RPMI7951 (cell line): ENCODE measurements around the gene FRMD1. TPM values are rescaled to one million over a fixed set of nuclear protein-coding genes. Genes with fewer than 3 reads are reported as not detected.

Source experiments
- DNase-seq: peaks from one replicate; pipeline ENCODE4 v3.0.0-alpha.2; 2012; ENCODE audit warnings: low read depth
- total RNA-seq: library from RNA; depleted of rRNA; stranded (reverse); fragments of >200 nt; shearing (Covaris generic); gene quantifications from 2 replicates; pipeline ENCODE4 v1.2.3, GENCODE V29; 2014

The FRMD1 gene
- total RNA-seq, 1 experiment from 2014 or later, result not detected

DNA sequence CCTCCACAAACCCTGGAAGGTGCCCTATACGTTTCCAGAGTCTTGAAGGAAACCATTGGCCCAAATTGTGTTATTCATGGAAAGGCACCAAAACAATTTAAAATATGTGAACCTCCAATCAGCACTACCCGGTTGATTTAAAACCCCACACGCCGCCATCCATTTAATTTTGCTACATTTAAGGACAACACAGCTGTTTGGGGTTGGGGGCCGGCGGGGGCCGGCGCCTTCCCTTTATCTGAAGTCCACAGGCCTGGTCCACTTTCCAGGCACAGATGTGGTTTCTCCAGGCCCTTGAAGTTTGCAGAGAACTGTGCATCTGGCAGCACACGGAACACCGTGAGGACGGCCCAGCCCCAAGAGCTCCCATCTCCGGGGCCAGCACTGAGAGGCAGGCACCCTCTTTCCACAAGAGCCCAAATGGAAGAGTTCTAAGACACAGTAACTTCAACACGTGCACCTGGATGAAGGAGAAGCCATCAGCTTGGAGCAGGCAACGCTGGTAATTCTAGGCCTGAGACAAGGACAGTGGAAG is 16.8 kb upstream of the FRMD1 start:
- DNase-seq, result no peak

DNA sequence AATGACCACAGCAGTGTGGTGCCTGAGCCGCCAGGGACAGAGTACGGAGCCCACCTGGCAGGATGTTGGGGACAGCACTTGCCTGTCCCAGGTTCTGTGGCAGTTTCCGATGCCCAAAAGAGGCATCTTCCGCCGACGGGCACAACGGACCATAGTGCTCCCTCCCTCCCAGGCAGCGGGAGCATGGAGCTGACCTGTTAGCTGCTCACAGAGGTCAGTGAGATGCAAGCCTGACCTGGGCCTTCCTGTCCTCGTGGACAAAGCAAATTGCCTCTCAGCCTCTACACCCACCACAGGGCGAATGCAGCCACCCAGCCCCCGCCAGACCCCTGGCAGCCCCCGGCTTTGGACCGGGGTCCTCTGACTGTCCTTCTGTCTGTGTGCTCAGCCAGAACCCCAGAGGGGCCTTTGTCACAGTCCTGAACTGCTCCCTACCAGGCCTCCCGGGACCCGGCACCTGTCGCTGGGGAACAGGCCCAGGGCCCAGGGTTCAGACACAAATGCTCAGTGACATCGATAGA is 16.2 kb upstream of the FRMD1 start:
- no peak for DNase-seq

DNA sequence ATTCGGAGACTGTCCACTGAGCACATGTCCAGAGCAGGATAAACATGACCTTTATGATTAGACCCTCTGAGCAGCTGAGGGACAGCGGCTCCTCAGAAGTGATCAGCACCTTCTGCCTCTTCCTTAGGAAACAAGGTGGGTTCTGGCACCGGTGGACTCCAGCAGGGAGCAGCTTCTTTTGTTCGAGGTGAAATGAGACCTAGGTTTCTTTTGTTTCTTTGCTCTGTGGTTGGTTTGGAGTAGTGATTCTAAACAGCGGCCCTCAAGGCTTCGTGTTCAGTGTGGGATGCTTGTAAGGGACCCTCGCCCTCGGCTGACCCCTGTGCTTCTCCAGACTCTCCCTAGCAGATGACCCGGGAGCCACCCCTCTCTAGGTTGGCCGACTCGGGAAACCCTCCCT is 14.6 kb upstream of the FRMD1 start:
- no peak for DNase-seq

DNA sequence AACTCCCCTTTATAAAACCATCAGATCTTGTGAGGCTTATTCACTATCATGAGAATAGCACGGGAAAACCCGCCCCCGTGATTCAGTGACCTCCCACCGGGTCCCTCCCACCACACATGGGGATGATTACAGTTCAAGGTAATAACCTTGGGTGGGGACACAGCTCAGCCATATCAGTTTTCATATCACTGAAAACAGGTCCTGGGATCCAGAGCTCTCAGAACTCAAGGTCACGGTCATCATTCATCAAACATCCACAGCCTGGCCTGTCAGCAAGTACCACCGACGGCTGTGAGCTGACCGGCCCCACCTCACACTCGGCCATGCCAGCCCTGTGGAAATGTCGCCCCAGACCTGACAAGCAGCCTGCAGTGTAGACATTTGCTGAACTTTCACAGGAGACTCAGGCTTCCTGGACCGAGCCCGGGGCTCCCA is 14.1 kb upstream of the FRMD1 start:
- DNase-seq, result no peak

DNA sequence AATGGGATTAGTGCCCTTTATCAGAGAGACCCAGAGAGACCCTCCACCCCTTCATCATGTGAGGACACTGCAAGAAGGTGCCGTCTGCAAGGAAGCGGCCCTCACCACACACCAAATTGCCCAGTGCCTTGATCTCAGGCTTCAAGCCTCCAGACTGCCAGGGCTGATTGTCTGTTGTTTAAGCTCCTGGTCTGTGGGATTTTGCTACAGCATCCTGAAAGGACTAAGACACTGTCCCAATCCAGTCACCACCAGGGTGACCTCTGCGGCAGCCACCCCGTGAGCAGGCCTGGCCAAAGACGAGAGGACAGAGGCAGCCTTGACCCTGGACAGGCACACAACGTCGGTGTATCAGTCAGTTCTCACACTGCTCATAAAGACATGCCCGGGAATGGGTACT is 13.5 kb upstream of the FRMD1 start:
- DNase-seq, result no peak

DNA sequence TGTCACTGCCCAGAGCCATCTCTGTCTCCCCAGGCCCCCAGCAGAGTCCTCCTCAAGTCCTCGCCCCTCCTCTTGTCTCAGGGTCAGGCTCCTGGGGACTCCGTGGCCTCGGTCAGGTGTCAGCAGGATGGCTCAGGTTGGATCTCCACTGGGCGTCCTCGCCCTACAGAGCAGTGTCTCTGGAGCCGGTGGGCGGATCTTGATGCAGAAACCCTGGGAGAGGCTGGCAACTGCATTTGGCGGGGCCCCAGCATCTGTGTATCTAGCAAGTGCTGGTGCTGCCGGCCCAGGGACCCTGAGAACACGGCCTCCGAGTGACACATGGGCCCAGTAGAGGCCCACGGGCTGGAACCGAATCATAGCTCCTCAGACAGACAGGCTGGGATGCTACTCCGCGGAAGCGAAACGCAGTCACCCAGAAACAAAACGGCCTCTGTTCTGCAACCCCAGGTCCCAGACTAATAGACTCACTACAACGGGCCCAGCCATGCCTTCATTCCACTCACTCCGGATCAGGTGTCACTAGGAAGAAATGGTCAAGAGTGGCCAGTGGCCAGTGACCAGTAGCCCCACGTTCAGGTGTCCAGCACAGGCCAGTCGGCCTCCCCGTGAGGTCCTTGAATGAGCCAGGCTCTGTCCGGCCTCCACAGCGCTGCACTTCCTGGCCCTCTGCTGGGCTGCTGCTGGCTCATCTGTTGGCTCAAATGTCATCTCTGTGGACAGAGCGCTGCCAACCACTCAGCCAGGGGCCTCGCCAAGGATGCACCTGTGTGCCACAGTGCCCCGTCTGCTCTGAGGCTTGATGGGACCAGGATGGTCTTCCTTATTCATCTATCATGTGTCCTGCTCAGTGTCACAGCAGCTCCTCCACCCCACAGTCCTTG is 12.6 kb upstream of the FRMD1 start:
- DNase-seq, result no peak

DNA sequence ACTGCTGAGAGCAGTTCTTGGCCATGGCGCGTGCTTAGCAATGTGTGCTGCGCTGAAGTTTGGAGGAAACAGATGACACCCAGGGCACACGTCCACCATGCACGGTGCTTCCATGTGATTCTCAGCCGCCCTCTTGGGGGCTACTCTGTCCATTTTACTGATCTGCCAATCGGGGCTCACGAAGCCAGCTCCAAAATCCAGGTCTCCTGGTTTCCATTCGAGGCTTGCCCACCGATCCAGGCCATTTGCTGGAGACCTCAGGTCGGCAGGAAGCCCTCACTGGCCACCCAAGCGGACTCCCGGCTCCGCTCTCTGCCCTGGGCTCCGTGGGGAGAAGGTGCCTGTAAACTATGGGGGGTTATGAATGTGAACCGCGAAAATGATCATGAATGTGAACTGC is 11.7 kb upstream of the FRMD1 start:
- DNase-seq, result no peak

DNA sequence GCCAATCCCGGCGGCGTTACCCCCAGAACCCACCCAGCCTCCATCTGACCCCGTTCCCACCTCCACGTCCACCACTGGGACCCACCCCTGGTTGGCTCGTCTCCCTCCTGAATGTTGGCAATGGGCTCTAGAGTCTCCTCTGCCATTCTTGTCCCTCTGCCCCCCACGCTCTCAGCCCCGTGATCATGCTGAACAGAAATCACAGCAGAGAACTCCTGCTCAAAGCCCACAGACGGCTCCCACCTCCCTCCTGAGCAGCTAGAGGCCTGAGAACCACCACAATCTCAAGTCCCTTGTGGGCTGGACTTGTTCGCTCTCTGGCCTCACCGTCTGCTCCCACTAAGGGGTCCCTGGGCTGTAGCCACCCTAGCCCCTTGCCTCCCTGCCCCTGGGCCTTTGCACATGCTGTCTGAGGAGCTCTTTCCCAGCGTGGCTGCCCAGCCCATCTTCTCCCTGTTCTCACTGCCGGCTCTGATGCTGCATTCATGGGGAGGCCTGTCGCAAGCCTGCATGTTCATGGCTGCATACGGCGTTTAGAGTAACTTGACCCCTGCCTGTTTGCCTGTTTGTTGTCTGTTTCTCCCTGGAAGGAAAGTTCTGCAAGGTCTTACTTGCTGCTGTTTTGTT is 11.2 kb upstream of the FRMD1 start:
- DNase-seq, result no peak

DNA sequence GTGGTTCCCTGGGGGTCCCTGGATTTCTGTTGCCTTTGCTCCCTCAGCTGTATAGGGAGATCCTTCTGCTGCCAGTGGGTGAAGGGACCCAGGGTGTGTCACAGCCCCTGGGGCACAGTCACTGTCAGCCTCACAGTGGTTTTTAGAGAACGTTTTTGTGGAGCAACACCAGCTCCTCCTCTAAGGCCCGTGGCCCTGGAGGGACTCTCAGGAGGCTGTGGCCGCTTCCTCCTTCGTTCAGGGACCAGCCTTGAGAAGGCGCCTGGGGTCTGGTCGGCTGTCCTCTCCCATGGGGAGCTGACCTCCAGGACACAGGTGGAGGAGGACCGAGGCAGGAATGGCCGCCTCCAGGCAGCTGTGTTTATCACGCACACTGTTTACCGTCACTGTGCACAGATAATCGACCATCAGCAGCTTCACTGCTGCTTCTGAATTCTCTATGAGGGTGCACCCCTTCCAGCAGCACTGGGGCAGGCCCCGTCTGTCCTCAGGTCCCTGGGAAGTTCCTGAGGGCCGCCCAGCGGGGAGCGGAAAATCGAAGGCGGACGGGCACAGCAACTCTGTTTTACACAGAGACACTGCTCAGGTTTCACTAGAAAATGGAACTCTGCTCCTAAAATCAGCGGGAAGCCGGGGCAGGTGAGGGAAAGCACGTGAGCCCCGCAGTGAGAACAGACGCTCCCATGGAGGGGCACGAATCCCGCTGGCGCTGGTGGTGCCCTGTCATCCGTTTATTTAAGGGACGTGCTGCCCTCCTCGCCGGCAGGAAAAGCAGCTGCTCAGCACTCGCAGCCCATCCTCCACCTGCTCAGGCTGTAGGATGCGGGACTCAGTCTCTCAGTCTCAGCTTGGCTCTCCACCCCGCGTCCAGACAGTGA is 10.4 kb upstream of the FRMD1 start:
- peak; percentile 47 for DNase-seq

DNA sequence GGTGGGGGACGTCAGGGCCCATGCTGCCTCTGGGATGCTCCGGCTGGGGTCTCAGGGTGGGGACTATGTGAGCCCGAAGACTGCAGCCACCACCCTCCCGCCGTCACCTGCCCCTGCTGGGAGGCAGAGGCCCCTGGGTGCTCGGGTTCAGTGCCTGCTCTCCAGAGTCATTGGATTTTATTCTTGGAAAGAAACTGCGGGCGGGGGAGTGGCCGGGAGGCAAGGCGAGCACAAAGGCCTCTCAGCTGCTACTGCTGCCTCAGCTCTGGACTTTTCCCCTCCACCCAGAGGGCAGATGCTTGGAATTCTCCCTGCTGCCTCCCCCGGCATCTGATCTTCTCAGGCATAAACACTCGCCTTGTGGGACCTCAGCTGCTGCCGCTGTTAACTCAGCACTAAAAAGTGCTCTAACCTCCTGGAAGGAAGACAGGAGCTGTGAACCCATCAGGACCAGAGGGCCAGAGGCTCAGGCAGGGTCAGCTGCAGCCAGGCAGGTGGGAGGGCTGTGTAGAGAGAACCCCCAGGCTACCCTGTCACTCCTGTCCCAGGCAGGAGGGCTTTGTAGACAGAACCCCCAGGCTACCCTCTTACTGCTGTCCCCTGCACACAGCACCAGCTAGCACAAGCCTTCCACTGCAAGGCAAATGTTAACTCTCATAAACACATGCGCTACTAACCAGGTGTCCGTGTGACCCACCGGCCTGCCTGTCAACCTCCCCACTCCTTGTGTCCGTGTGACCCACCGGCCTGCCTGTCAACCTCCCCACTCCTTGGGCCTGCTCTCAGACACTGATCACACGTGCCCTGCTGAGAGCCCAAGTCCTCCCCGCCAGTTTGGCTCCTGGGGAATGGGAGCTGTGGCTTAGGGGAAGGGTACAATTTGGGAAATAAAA is 9.4 kb upstream of the FRMD1 start:
- peak; percentile 77 for DNase-seq

DNA sequence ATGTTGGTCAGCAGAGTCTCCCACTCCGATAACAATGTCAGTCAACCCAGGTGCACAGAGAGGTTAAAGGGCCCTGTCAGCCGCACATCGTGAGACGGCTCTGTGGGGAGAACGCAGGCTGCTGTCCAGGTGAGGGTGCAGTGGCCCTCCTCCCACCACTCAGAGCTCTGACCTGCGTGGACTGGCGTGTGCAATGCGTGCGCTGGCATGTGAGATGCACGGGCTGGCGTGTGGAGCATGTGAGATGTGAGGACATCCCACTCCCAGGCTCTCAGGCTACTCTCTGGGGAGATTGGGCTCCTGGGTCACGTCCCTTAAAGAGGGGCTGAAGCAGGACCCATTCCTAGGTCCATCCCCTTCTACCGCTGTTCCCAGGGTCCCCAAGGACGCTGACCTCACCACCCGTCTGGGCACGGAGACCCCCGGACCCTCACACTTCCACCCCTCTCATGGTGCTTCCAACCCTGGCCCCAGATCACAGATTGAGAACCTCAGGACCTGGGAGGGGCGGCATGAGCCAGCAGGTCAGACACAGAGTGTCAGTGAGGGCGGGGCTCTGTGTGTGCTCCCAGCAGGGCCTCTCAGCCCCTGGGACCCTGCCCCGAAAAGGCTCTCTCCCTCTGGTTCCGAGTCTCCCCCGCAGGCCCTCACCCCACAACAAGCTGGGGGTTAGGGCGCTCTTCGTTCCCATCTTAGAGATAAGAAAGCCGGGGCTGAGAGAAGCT is 8.6 kb upstream of the FRMD1 start:
- no peak for DNase-seq

DNA sequence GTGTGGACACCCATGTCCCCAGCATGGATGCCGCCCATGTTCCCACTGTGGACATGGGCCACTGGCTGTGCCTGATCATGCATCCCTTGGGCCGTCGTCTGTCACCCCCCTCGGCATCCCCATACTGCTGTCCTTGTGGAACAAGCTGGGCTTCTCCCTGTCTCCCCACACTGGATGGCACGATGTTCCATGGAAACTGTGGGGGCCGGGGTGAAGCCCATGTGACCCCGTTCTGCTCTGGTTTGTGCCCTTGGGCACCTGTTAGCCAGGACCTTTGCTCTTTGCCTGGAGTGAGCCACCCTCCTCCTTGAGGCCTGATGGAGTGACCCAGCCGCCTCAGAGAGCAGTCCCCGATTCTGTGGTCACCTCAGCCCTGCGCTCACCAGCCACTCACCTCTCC is 7.6 kb upstream of the FRMD1 start:
- no peak for DNase-seq

DNA sequence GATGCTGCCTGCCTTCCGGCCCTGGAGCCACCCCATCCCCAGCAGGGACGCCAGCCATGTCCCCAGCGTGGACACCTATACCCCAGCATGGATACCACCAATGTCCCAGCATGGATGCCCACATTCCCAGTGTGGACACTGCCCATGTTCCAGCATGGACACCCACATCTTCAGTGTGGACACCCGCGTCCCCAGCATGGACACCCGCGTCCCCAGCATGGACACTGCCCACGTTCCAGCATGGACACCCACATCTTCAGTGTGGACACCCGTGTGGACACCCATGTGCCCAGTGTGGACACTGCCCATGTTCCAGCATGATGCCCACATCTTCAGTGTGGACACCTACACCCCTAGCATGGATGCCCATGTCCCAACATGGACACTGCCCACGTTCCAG is 7.1 kb upstream of the FRMD1 start:
- DNase-seq, result no peak

DNA sequence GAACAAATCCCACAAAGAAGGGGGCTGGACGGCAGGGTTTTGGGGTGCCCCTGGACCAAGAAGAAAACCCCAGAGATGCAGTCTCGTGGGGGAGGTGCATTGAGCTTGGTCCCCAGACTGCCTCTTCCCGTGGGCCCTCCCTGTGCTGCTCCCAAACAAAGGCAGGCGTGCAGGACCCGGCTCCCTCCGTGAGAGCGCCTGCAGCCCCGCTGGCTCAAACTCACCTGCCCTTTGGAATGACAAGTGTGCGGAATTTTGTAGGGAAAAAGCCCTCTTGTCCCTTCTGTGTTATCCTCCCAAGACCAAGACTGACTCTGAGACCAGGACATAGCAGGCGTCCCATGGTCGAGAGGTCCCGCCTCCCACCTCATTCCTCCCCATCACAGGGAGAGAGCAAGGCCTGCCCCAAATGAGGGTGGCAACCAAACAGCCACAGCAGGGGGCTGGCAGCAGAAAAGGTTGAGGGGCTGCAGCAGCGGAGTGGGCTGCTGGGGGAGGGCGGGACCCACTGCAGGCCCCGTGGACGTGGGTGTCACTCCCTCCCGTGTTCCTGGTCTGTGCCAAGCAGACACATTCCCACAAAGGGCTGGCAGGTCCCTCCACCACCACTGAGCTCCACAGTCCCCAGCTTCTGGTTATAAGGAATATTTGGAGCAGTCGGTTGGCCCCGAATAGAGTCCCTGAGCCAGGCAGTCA is 5.6 kb upstream of the FRMD1 start:
- no peak for DNase-seq

DNA sequence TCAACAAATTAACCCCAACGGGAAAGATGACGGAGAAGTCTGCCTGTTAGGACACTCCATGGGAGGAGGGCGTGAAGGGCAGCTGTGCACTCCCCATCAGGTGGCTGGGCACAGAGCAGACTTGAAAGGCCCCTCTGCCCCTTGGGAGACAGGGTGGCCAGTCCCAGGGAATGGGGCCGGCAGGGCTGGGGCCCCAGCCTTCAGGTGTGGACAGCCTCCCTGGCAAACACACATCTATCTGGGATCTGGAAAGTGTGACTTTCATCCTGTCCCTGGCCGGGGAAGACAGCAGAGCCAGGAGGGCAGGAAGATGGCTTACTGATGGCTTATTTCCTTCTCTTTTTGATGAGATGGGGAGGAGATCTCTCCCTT is 4.5 kb upstream of the FRMD1 start:
- no peak for DNase-seq

DNA sequence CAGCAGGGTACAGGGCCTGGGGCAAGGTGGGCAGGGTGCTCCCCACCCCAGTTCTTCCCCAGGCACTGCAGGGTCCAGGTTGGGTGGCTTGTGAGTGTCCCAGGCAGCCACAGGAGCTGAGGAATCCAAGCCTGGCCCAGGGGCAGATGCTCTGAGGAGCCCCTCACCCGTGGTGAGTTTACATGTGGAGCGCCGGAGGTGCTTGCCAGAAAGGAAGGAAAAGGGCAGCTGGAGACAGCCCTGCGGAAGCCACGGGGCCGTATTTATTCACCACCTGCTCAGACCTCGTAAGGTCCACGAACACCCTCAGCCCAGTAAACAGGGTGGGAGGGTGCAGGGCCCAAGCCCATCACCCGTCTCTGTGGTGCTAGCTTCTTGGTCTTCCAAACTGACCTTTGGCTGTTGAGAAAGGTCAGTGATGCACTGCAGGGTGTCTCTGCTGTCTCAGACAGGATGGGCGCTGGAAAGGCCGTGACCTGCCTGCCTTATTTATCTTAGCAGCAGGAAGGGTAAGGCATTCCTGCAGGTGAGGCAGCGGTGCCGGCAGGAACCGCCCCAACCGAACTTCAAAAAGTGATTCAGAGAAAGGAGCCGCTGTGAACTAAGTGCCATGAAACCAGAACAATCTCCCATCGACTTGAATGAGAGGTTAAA is 4.0 kb upstream of the FRMD1 start:
- DNase-seq, result no peak

DNA sequence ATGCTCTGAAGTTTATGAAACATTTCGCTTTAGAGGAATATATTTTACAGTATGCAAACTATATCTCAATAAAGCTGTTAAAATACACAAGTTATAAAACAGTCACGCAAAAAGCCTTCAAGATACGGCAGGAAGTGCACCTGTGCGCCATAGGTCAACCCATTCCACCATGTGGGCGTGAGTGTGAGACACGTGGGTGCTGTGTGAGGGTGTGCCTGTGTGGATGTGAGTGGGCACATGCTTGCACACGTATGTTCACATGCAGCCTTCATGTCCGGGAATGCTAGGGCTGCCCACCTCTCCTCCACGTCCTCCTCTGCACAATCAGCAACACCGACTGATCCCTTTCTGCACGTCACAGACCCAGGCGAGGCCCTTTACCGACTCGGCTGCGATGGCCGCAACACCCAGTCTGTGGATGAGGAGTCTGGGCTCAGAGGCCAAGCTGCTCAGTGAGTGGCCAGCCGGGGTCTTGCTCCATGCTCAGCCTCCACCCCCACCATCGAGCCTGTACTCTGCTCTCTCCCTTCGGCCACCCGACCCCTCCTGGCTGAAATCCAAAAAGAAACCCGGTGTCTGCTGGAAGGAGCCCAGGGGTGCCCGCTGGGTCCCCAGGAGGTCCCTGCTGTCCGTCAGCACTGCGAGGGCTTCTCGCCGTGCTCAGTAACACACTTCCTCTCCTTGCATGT is 3.0 kb upstream of the FRMD1 start:
- DNase-seq, result no peak

DNA sequence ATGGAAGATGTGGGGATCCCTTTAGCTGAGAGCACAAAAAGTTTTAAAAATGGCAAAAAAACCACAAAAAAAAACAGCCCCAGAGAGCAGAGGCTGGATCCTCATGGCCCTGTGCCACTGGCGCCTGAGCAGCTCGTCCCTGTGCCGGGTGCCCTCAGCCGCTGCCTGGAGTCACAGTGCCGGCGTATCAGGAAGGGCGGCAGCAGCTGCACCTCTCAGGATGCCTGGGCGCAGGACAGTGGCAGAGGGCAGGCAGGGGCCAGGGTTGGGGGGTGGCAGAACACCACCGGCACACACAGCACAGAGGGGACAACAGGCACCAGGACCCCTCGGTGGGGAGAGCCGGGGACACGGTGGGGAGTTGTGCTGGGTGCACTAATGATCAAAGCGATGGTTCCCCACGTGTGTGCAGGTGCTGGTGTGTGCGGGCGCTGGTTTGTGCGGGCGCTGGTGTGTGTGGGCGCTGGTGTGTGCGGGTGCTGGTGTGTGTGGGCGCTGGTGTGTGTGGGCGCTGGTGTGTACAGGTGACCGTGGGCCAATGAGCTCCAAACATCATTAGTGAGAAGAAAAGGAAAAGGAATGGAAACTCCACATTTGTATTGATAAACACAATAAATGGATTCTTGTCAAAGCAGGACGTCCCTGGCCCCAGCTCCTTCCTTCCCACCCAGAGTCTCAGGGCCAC is 1.5 kb upstream of the FRMD1 start:
- no peak for DNase-seq
